IPS-NIHi7 (cell line): ENCODE results near the gene PPA1.
"Not testable (repeated sequence)": the region's sequence is repeated elsewhere in the genome, so short reads cannot be mapped to it uniquely, and the experiment has no call there.

Experiments used
- DNase-seq: peaks from one replicate; pipeline ENCODE4 v3.0.0; 2012; ENCODE audit warnings: mixed read lengths; ENCODE audit errors: extremely low spot score

Gene PPA1

GRCh38 chr10:70233109-70233938 is at the start of gene PPA1:
TSS of gene PPA1 (minus strand) at chr10:70233429. CDS start at chr10:70233327, 102 bp downstream.
- peak; percentile 100 for DNase-seq

GRCh38 chr10:70281609-70282008 is 48.4 kb upstream of the PPA1 start:
- DNase-seq = no peak

GRCh38 chr10:70280099-70280498 is 46.9 kb upstream of the PPA1 start:
- no peak for DNase-seq

GRCh38 chr10:70277396-70278030 is 44.3 kb upstream of the PPA1 start:
- DNase-seq = no peak

- no peak for DNase-seq
These were observed 41.4 kb upstream of the PPA1 start for GRCh38 chr10:70274643-70275042.

- no peak for DNase-seq
These were observed 39.7 kb upstream of the PPA1 start for GRCh38 chr10:70272925-70273316.

- DNase-seq = no peak
These were observed 39.0 kb upstream of the PPA1 start for GRCh38 chr10:70271996-70272924.

GRCh38 chr10:70270952-70271351 is 37.7 kb upstream of the PPA1 start:
- no peak for DNase-seq

GRCh38 chr10:70269741-70270140 is 36.5 kb upstream of the PPA1 start:
- no peak for DNase-seq

- DNase-seq = no peak
These were observed 35.1 kb upstream of the PPA1 start for GRCh38 chr10:70268376-70268775.

GRCh38 chr10:70267161-70267933 is 34.1 kb upstream of the PPA1 start:
- DNase-seq = peak; percentile 74

GRCh38 chr10:70266701-70267100 is 33.5 kb upstream of the PPA1 start:
- no peak for DNase-seq

GRCh38 chr10:70266056-70266455 is 32.8 kb upstream of the PPA1 start:
- DNase-seq = no peak

- peak; percentile 94 for DNase-seq
These were observed 31.9 kb upstream of the PPA1 start for GRCh38 chr10:70265032-70265689.

GRCh38 chr10:70260734-70261133 is 27.5 kb upstream of the PPA1 start:
- no peak for DNase-seq

- no peak for DNase-seq
These were observed 27.0 kb upstream of the PPA1 start for GRCh38 chr10:70260259-70260658.

- DNase-seq = no peak
These were observed 25.0 kb upstream of the PPA1 start for GRCh38 chr10:70258216-70258615.

- not testable (repeated sequence) for DNase-seq
These were observed 24.6 kb upstream of the PPA1 start for GRCh38 chr10:70257816-70258215.

- no peak for DNase-seq
These were observed 23.2 kb upstream of the PPA1 start for GRCh38 chr10:70256463-70256862.

GRCh38 chr10:70255329-70256299 is 22.4 kb upstream of the PPA1 start:
- DNase-seq = no peak
